GM21528 (cell line): Measurements from ENCODE around the gene THOC2.
"Not testable (repeated sequence)": the region's sequence is repeated elsewhere in the genome, so short reads cannot be mapped to it uniquely, and the experiment has no call there.

Experiments used
- ATAC-seq: cut with Tn5 transposase; IDR thresholded peaks from one replicate; pipeline ENCODE4 v1.9.1; 2021; ENCODE audit warnings: mild to moderate bottlenecking, moderate library complexity; ENCODE audit not compliant: unreplicated experiment, low FRiP score

THOC2 gene

GRCh38 chrX:123739474-123739873 lies 6.6 kb upstream of the THOC2 start:
- ATAC-seq = no peak

- ATAC-seq = no peak
Observed at GRCh38 chrX:123738378-123738940, 5.6 kb upstream of the THOC2 start.

- ATAC-seq = no peak
Observed at GRCh38 chrX:123736333-123736921, 3.6 kb upstream of the THOC2 start.

GRCh38 chrX:123735137-123735536 lies 2.3 kb upstream of the THOC2 start:
- not testable (repeated sequence) for ATAC-seq

- ATAC-seq = not testable (repeated sequence)
Observed at GRCh38 chrX:123734079-123734478, 1.2 kb upstream of the THOC2 start.

GRCh38 chrX:123731987-123732669 lies 724 bp downstream of the THOC2 start:
- peak; percentile 23 for ATAC-seq

GRCh38 chrX:123731258-123731986 lies 1.4 kb downstream of the THOC2 start:
- ATAC-seq = no peak

- no peak for ATAC-seq
Observed at GRCh38 chrX:123728554-123728953, 4.3 kb downstream of the THOC2 start.

GRCh38 chrX:123728016-123728415 lies 4.8 kb downstream of the THOC2 start:
- ATAC-seq = no peak

GRCh38 chrX:123722193-123722592 lies 10.7 kb downstream of the THOC2 start:
- not testable (repeated sequence) for ATAC-seq

- ATAC-seq = no peak
Observed at GRCh38 chrX:123720486-123720885, 12.4 kb downstream of the THOC2 start.

- no peak for ATAC-seq
Observed at GRCh38 chrX:123713841-123714240, 19.0 kb downstream of the THOC2 start.

- no peak for ATAC-seq
Observed at GRCh38 chrX:123713434-123713833, 19.4 kb downstream of the THOC2 start.

- ATAC-seq = not testable (repeated sequence)
Observed at GRCh38 chrX:123711201-123711600, 21.7 kb downstream of the THOC2 start.

GRCh38 chrX:123704781-123705180 lies 28.1 kb downstream of the THOC2 start:
- no peak for ATAC-seq

- ATAC-seq = no peak
Observed at GRCh38 chrX:123698979-123699520, 33.8 kb downstream of the THOC2 start.

- ATAC-seq = no peak
Observed at GRCh38 chrX:123696334-123696733, 36.5 kb downstream of the THOC2 start.

GRCh38 chrX:123695242-123695641 lies 37.6 kb downstream of the THOC2 start:
- no peak for ATAC-seq

- ATAC-seq = no peak
Observed at GRCh38 chrX:123691776-123692175, 41.1 kb downstream of the THOC2 start.

GRCh38 chrX:123688524-123688923 lies 44.3 kb downstream of the THOC2 start:
- ATAC-seq = no peak

- ATAC-seq = no peak
Observed at GRCh38 chrX:123685232-123685631, 47.6 kb downstream of the THOC2 start.
